GM19035 (cell line): ENCODE data around the gene ERMP1.

Source experiments
- ATAC-seq: cut with Tn5 transposase; IDR thresholded peaks from one replicate; pipeline ENCODE4 v1.9.1; 2021; ENCODE audit not compliant: unreplicated experiment

Gene ERMP1

GRCh38 chr9:5854063-5854790, 21.3 kb upstream of the ERMP1 start:
- ATAC-seq = no peak

- no peak for ATAC-seq
Measured at GRCh38 chr9:5853617-5854016, 20.7 kb upstream of the ERMP1 start.

GRCh38 chr9:5852987-5853386, 20.1 kb upstream of the ERMP1 start:
- ATAC-seq = no peak

GRCh38 chr9:5851445-5851844, 18.5 kb upstream of the ERMP1 start:
- ATAC-seq = peak; percentile 94

DNA sequence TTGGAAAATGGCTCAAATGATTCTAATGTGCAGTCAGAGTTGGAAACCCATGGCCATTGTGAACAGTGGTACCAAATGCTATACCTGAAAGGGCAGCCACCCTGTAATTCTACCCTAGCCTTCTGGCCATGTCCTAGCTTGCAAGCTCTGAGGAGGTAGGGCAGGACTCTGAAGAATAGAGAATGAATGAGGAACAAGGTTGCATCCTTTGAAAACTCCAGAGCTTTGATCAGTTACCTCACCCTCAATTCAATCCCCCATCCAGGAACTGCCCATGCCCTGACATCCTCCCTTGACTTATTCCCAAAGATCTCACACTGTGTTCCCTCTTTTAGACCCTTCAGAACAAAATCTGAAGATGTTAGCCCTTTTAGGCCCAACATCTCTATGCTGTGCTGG, 17.8 kb upstream of the ERMP1 start:
- ATAC-seq = no peak

DNA sequence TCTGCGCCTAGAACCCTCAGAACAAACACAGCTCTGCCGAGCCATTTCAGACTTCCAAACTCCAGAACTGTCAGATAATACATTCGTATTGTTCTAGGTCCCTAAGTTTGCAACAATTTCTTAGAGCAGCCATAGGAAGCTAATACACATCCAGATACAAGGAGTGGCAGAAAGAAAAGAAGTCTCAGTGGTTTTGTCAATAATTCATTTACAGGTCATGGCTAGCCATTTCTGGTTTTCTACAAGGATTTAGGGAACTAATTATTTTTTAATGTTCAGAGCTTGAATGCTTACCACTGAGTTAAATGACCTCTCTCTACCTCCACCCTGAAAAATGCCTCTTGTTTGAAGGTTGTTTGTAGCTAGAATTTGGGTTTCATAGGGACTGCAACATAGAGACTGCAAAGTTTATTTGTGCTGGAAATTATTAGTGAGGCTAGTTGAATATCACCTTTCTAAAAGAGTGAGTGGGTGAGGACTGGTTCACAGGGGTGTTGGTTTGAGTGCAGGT, 15.5 kb upstream of the ERMP1 start:
- ATAC-seq = no peak

- ATAC-seq = no peak
Measured at GRCh38 chr9:5846501-5846921, 13.6 kb upstream of the ERMP1 start.

DNA sequence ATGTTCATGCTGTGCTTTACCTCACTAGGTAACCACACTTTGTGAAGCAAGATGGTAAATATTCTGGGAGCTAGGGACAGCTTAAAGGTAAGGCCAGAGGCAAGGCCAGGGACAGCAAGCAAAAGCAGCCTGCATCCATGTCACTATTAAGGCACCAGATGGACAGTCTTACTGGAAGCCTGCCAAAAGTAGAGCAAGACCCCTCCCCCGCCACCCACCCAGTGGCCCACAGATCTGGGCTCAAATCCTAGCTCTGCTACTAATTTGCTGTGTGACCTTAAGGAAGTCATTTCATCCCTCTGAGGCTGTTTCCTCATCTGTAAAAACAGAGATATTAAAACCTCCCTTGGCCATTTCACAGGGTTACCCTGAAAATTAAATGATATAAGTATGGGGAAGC, 13.2 kb upstream of the ERMP1 start:
- ATAC-seq = no peak

DNA sequence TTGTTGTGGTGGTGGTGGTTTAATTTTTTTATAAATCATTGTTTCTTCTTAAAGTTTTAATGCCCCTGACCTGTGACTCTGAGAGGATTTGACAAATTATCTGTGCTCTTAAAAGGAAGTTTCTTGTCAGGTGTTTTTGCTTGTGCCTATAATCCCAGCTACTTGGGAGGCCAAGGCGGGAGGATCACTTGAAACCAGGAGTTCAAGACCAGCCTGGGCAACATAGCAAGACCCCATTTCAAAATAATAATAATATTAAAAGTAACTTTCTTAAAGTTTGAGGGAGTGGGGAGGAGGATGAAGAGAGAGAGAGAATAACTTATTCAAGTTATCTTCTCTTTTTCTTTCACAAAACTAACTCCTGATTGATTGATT, 12.2 kb upstream of the ERMP1 start:
- ATAC-seq = no peak

DNA sequence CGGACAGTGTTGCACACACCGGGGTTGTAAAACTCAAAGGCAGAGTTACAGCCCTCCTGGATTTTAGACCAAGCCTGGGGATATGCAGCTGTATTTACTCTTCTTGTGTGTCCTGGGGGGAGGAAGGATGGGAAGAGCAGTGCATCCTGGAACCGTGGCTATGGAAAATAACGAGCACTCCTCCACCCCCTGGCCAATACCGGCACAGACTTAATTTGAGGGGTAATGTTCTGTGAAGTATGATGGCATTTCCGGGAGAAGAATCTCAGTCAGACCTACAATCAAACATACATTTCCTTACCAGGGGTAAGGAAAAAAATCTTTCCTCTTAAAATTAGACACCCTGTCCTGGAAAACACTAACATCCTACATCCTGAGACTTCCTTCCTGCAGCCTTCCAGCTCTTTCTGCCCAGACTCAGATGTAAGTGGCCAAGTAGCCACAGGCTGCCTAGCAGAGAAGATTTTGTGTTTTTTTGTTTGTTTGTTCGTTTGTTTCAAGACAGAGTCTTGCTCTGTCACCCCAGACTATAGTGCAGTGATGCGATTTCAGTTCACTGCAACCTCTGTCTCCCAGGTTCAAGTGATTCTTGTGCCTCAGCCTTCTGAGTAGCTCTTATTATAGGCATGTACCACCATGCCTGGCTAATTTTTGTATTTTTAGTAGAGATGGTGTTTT, 11.0 kb upstream of the ERMP1 start:
- ATAC-seq = no peak

- ATAC-seq = no peak
Measured at GRCh38 chr9:5842929-5843793, 10.2 kb upstream of the ERMP1 start.

DNA sequence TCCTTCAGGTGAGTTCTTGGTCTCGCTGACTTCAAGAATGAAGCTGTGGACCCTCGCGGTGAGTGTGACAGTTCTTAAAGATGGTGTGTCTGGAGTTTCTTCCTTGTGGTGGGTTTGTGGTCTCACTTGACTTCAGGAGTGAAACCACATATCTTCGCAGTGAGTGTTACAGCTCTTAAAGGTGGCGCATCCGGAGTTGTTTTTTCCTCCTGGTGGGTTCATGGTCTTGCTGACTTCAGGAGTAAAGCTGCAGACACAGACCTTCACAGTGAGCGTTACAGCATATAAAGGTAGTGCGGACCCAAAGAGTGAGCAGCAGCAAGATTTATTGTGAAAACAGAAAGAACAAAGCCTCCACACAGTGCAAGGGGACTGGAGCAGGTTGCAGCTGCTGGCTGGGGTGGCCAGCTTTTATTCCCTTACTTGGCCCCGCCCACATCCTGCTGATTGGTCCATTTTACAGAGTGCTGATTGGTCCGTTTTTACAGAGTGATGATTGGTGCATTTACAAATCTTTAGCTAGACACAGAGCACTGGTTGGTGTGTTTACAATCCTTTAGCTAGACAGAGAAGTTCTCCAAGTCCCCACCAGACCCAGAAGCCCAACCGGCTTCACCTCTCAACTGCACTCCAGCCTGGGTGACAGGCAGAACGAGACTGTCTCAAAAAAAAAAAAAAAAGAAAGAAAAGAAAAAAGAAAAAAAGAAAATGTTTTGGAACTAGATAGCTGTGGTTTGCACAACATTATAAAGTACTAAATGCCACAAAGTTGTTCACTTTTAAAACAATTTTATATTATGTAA, 9.1 kb upstream of the ERMP1 start:
- ATAC-seq = no peak

- no peak for ATAC-seq
Measured at GRCh38 chr9:5840788-5841187, 7.9 kb upstream of the ERMP1 start.

DNA sequence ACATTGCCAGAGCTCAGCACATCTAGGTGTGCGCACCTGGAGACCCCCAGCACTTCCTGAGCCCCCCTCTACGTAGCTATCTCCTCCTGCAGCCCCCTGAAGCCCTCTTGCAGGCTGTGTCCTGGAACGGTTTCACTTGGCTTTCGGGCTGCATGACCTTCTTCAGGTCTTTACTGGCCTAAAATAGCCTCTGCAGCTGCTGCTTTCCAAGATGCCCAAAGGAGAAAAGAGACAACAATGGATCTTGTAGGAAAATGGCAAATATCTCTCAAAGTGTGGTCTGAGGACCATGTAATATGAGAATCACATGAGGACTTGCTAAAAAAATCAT, 6.6 kb upstream of the ERMP1 start:
- no peak for ATAC-seq

DNA sequence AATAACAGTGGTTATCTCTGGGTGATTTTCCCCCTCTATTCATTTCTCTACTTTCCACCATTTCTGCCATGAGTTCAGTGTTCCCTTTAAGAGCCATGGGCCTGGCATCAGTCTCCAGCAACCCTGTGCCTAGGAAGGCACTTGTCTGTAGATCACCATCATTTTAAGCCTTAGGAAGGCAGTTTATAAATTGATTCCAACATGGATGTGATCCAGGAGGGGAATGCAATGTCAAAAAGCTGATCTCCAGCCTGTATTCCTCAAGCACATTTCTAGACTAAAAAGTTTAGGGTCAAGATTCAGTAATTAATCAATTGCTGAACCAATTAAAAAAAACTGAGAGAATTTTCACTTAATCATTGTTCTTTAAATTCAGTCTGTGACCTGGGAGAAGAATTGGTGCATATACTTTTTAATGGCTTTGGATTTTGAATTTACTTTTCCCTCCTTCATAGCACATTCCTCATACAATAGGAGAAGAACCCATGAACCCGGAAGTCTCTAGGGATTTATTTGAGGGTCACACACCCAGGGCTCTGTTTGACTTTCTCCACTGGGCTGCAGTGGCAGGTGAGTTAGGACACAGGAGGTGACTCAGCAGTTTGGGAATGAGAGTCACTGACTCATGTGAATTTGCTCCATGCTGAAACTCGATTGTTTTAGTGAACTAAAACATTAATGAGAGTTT, 6.1 kb upstream of the ERMP1 start:
- no peak for ATAC-seq

DNA sequence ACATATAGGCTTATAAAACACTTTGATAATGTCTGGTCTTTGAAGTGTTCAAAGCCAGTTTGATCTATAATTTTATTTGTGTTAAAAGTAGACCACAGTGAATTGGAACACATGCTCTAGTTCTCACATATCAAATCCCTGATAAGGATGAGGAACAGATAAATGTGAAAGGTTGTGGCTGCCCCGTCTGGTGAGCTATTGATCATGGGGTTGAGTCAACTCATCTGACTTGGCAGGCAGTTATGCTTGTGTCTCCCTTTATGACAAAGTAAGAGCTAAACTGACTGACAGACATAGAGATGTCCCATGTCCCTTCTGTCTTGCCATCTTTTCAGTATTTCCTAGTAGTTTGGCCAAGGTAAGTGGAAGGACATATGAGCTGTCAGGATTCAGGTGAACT, 2.9 kb upstream of the ERMP1 start:
- no peak for ATAC-seq

- no peak for ATAC-seq
Measured at GRCh38 chr9:5834214-5834613, 1.3 kb upstream of the ERMP1 start.

- ATAC-seq = no peak
Measured at GRCh38 chr9:5832071-5832537, 813 bp downstream of the ERMP1 start.

DNA sequence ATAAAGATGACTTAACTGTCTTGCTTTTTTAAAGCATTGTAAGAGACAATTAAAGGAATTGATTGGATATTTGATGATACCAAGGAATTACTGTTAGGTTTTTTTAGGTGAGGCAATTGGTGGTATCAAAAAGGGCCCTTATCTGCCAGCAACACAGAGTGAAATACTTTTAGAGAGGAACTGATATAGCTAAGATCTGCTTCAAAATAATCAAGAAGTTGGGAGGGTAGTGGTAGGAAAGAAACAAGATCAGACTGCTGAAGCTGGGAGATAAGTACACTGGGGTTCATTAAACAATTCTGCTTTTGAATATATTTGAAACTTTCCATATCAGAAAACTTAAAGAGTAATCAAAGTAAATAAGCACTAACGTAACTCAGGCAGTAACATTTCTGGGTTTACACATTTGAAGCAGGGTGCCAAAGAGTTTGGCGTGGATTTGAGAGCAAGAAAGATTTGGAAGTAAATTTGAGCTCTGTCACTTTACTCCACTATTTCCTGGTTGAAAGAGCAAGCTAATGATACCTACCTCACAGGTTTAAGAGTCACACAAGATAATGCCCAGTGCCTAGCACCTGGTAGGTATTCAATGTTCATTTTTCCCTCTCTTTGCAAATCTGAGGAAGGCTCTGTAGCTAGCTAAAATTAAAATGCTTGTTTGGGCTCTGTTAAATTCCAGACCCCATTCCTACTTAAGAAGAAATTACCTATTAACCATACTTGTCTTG, 6.9 kb downstream of the ERMP1 start:
- ATAC-seq = no peak

GRCh38 chr9:5825223-5825622, 7.7 kb downstream of the ERMP1 start:
- ATAC-seq = no peak
